Progenitor cell of endocrine pancreas (in vitro differentiated cells): ENCODE data around the gene REM2. TPM values are rescaled to one million over a fixed set of nuclear protein-coding genes. Genes with fewer than 3 reads are reported as not detected.

Experiments used
- DNase-seq: peaks from one replicate; pipeline ENCODE4 v3.0.0; 2021; ENCODE audit warnings: low spot score; ENCODE audit not compliant: unreplicated experiment
- H3K27ac Mint-ChIP-seq: 2 replicates; pipeline ENCODE4 v1.8.0; 2021; ENCODE audit warnings: mild to moderate bottlenecking, moderate library complexity, mixed read lengths
- H3K27me3 Mint-ChIP-seq: 2 replicates; pipeline ENCODE4 v1.8.0; 2021; ENCODE audit warnings: mixed read lengths
- H3K36me3 Mint-ChIP-seq: 2 replicates; pipeline ENCODE4 v1.8.0; 2022; ENCODE audit warnings: mixed read lengths; ENCODE audit not compliant: insufficient read depth
- H3K4me1 Mint-ChIP-seq: 2 replicates; pipeline ENCODE4 v1.8.0; 2021; ENCODE audit warnings: low read depth, mixed read lengths
- H3K4me3 Mint-ChIP-seq: 2 replicates; pipeline ENCODE4 v1.8.0; 2021; ENCODE audit warnings: low read depth, mild to moderate bottlenecking, moderate library complexity, mixed read lengths
- H3K9me3 Mint-ChIP-seq: 2 replicates; pipeline ENCODE4 v1.8.0; 2021; ENCODE audit warnings: low read depth, mixed read lengths
- total RNA-seq: library from RNA; stranded (reverse); gene quantifications from 2 replicates; pipeline ENCODE4 v1.2.1, GENCODE V29; 2021
- TF ChIP-seq, protein P1 (sequence below): fragments of 200-600 bp; sonication (generic); IDR thresholded peaks from one replicate; pipeline ENCODE4 v1.5.0; 2021; ENCODE audit warnings: antibody characterized with exemption, mild to moderate bottlenecking; ENCODE audit not compliant: unreplicated experiment

REM2 gene
- total RNA-seq, 1 donor from 2014 or later, result 11.3 TPM

DNA sequence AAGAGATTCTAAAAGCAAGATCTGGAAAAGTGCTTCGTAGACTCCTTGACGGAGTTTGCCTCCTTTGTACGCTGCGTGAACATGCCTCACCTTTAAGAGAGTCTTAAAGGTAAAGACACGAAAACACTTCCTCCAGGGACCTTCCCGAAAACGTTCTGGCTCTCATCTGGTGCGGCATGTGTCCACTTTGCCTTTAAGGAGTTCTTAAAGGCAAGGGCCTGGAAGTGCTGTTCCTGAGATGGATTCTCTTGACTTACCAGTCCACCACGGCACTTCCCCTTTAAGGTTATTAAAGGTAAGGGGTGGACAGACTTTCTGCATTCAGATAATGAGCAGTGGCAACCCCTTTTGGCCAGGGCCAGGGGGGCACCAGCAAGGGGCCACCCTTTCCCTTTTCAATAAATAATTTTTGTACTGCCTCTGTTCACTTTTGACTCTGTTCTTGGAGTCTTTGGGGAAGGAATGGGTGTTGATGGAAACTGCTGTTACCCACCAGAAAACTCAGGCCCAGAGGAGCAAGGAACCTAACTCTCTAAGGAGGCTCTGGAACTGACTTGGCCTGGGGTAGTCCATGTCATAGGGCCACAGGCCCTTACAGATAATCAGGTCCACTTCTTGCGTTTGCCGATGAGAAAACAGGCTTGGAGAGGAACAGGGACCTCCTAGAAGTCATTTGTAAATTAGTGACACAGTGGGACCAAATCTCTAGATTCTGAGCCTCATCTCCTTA lies 4.4 kb downstream of the REM2 start:
- Mint-ChIP-seq H3K4me3 (peak overlapping the region; percentile 95), H3K9me3 (no peaks in the 10 kb centered on the region), H3K4me1 (peaks cover 32% of the 10 kb centered on the region), H3K36me3 (peaks cover 7% of the 10 kb centered on the region), H3K27me3 (no peaks in the 10 kb centered on the region), H3K27ac (peak overlapping the region; percentile 98)
- TF ChIP-seq, protein P1, sequence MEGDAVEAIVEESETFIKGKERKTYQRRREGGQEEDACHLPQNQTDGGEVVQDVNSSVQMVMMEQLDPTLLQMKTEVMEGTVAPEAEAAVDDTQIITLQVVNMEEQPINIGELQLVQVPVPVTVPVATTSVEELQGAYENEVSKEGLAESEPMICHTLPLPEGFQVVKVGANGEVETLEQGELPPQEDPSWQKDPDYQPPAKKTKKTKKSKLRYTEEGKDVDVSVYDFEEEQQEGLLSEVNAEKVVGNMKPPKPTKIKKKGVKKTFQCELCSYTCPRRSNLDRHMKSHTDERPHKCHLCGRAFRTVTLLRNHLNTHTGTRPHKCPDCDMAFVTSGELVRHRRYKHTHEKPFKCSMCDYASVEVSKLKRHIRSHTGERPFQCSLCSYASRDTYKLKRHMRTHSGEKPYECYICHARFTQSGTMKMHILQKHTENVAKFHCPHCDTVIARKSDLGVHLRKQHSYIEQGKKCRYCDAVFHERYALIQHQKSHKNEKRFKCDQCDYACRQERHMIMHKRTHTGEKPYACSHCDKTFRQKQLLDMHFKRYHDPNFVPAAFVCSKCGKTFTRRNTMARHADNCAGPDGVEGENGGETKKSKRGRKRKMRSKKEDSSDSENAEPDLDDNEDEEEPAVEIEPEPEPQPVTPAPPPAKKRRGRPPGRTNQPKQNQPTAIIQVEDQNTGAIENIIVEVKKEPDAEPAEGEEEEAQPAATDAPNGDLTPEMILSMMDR, result no peak
- DNase-seq, result peak; percentile 40

DNA sequence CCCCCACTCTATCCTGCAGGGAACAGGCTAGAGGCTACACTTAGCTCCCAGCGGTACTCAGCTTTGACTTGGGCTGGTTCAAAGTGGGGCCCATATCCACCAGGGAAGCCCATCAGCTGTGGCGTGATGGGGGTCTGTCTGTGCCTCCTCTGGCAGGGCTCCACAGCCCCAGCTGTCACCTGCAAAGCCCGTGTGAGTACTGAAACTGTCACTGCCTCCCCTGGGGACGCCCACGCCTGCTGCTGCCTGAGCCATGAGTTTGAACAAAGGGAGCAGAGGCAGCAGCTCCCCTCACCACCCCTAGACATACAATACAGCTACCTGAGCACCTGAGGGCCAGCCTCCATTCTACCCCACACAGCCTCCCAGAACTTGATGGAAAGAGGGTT lies 5.0 kb downstream of the REM2 start:
- Mint-ChIP-seq H3K4me1 (peaks cover 28% of the 10 kb centered on the region), H3K36me3 (peaks cover 7% of the 10 kb centered on the region), H3K9me3 (no peaks in the 10 kb centered on the region), H3K27ac (peak overlapping the region; percentile 98), H3K4me3 (peak overlapping the region; percentile 95), H3K27me3 (no peaks in the 10 kb centered on the region)
- DNase-seq, result no peak
- TF ChIP-seq, protein P1, result no peak

DNA sequence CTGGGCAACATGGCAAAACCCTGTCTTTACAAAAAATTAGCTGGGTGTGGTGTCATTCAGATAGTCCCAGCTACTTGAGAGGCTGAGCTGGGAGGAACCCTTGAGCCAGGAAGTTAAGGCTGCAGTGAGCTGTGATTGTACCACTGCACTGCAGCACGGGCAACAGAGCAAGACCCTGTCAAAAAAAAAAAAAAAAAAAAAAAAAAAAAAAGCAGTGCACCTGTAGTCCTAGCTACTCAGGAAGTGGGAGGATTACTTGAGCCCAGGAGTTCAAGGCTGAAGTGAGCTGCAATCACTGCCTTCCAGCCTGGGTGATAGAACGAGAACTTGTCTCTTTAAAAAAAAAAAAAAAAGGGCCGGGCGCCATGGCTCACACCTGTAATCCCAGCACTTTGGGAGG lies 5.6 kb downstream of the REM2 start:
- no peak for DNase-seq
- no peak overlapping the region for H3K4me3 Mint-ChIP-seq
- H3K27ac Mint-ChIP-seq, result no peak overlapping the region
- H3K9me3 Mint-ChIP-seq, result no peaks in the 10 kb centered on the region
- H3K36me3 Mint-ChIP-seq, result peaks cover 7% of the 10 kb centered on the region
- TF ChIP-seq, protein P1, result no peak
- no peaks in the 10 kb centered on the region for H3K27me3 Mint-ChIP-seq
- H3K4me1 Mint-ChIP-seq, result peaks cover 22% of the 10 kb centered on the region

DNA sequence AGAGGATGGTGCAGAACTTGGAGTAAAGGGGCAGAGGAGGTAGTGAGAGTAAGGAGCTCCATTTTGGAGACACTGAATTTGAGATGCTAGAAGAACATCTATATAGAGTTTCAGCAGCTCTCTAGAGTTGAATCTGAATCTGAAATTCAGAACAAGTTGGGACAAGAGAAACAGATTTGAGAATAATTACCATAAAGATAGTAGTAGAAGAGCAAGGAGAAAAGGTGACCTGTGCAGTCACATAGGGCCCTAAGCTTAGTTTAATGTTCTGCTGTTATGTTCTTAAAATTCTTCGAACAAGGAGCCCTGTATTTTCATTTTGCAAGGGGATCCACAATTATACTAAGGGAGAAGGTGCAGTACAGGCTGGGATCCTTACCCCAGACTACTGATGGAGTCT lies 7.4 kb downstream of the REM2 start:
- Mint-ChIP-seq H3K27me3 (no peaks in the 10 kb centered on the region), H3K4me1 (peaks cover 15% of the 10 kb centered on the region), H3K27ac (no peak overlapping the region), H3K4me3 (no peak overlapping the region), H3K9me3 (no peaks in the 10 kb centered on the region), H3K36me3 (peaks cover 4% of the 10 kb centered on the region)
- TF ChIP-seq, protein P1, result no peak
- DNase-seq, result no peak

DNA sequence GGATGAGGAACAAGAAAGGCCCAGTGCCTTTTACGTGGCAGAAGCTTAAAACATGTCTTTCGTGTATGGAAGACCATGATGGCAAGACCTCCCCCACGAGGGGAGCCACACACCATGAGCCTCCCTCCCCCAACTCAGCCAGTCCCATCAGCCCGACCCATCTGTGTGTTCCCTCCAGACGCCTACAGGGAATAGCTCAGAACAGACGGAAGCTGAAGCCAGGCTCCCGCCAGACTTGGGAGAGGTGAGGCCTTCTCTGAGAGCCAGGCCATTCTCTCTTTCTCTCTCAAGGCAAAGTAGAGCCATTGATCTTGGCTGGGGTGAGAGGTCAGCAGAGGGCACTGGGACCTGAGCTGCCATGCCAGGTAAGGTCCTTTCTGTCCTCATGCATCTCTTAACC lies 9.5 kb downstream of the REM2 start:
- Mint-ChIP-seq H3K36me3 (peaks cover 1% of the 10 kb centered on the region), H3K4me3 (no peak overlapping the region), H3K9me3 (no peaks in the 10 kb centered on the region), H3K4me1 (peaks cover 4% of the 10 kb centered on the region), H3K27ac (peak overlapping the region; percentile 34), H3K27me3 (no peaks in the 10 kb centered on the region)
- no peak for DNase-seq
- TF ChIP-seq, protein P1, result no peak
